Cardiac muscle cell (in vitro differentiated cells and primary cell): ENCODE data around the gene SCN5A. TPM values are rescaled to one million over a fixed set of nuclear protein-coding genes. Genes with fewer than 3 reads are reported as not detected.

ENCODE experiments used
- DNase-seq, 2 donors: peaks; one replicate each; pipeline versions ENCODE4 v3.0.0 to v3.0.0-alpha.2; 2010 to 2017; ENCODE audit warnings: low read depth in 1 of 2, low spot score in 1 of 2
- H3K27ac ChIP-seq: fragments of 200-600 bp; sonication (generic); 2 replicates; pipeline ENCODE4 v1.5.1; 2016
- H3K27me3 ChIP-seq: fragments of 200-600 bp; sonication (generic); 2 replicates; pipeline ENCODE4 v1.6.0; 2016; ENCODE audit warnings: control low read depth
- H3K36me3 ChIP-seq: fragments of 200-600 bp; sonication (generic); 2 replicates; pipeline ENCODE4 v1.5.1; 2016; ENCODE audit warnings: control low read depth
- H3K4me1 ChIP-seq: fragments of 200-600 bp; sonication (generic); 2 replicates; pipeline ENCODE4 v1.8.1; 2017; ENCODE audit warnings: low read depth, mild to moderate bottlenecking, mixed run types
- H3K4me3 ChIP-seq: fragments of 200-600 bp; sonication (generic); 2 replicates; pipeline ENCODE4 v1.5.1; 2016; ENCODE audit warnings: mild to moderate bottlenecking
- H3K9me3 ChIP-seq: fragments of 200-600 bp; sonication (generic); 2 replicates; pipeline ENCODE4 v1.5.1; 2017; ENCODE audit warnings: low read depth, mild to moderate bottlenecking, control low read depth
- CTCF ChIP-seq: IDR thresholded peaks from 2 replicates; pipeline ENCODE4 v1.5.1; 2012; ENCODE audit warnings: low read depth, mild to moderate bottlenecking, low read length
- polyA plus RNA-seq: library from polyadenylated mRNA; unstranded; fragments of >200 nt; fragmentation: Nextera tagmentation; extraction: Ambion mirVana; gene quantifications from 2 replicates; pipeline ENCODE4 v1.2.1, GENCODE V29; 2016
- total RNA-seq: library from RNA; depleted of rRNA; stranded (reverse); fragments of >200 nt; gene quantifications from 2 replicates; pipeline ENCODE4 v1.2.3, GENCODE V29; 2016

Gene SCN5A
- total and polyA plus RNA-seq, 2 experiments from 2014 or later = 3.1 to 9.3 TPM

GRCh38 chr3:38644662-38645053, 4.8 kb downstream of the SCN5A start:
- Histone ChIP-seq H3K4me1 (peaks cover 15% of the 10 kb centered on the region), H3K36me3 (no peaks in the 10 kb centered on the region), H3K27me3 (peaks cover 77% of the 10 kb centered on the region), H3K9me3 (no peaks in the 10 kb centered on the region), H3K27ac (no peak overlapping the region), H3K4me3 (no peak overlapping the region)
- TF ChIP-seq CTCF = no peak
- no peak for DNase-seq

GRCh38 chr3:38644016-38644661, 5.3 kb downstream of the SCN5A start:
- H3K9me3 ChIP-seq = no peaks in the 10 kb centered on the region
- no peak overlapping the region for H3K4me3 ChIP-seq
- no peak overlapping the region for H3K27ac ChIP-seq
- no peak for DNase-seq
- no peaks in the 10 kb centered on the region for H3K36me3 ChIP-seq
- H3K4me1 ChIP-seq = peaks cover 15% of the 10 kb centered on the region
- H3K27me3 ChIP-seq = peaks cover 79% of the 10 kb centered on the region
- TF ChIP-seq CTCF = no peak

GRCh38 chr3:38643592-38643991, 5.9 kb downstream of the SCN5A start:
- no peak for TF ChIP-seq CTCF
- Histone ChIP-seq H3K4me3 (no peak overlapping the region), H3K36me3 (no peaks in the 10 kb centered on the region), H3K9me3 (no peaks in the 10 kb centered on the region), H3K27me3 (peaks cover 78% of the 10 kb centered on the region), H3K27ac (no peak overlapping the region), H3K4me1 (peaks cover 15% of the 10 kb centered on the region)
- DNase-seq = no peak

- H3K4me3 ChIP-seq = no peak overlapping the region
- no peaks in the 10 kb centered on the region for H3K36me3 ChIP-seq
- no peak for DNase-seq
- no peaks in the 10 kb centered on the region for H3K9me3 ChIP-seq
- TF ChIP-seq CTCF = no peak
- H3K27me3 ChIP-seq = peaks cover 78% of the 10 kb centered on the region
- peaks cover 15% of the 10 kb centered on the region for H3K4me1 ChIP-seq
- no peak overlapping the region for H3K27ac ChIP-seq
These were observed 6.4 kb downstream of the SCN5A start for GRCh38 chr3:38643090-38643489.

GRCh38 chr3:38641461-38642110, 7.9 kb downstream of the SCN5A start:
- peaks cover 6% of the 10 kb centered on the region for H3K4me1 ChIP-seq
- peaks cover 78% of the 10 kb centered on the region for H3K27me3 ChIP-seq
- H3K27ac ChIP-seq = no peak overlapping the region
- H3K4me3 ChIP-seq = no peak overlapping the region
- TF ChIP-seq CTCF = no peak
- no peaks in the 10 kb centered on the region for H3K36me3 ChIP-seq
- DNase-seq = no peak
- H3K9me3 ChIP-seq = no peaks in the 10 kb centered on the region
